VCaP (cell line): ENCODE data around the gene ZBTB47.

Experiments
- H3K27ac ChIP-seq: fragments of 450-650 bp; 2 replicates; pipeline ENCODE4 v1.5.1; 2017
- CTCF ChIP-seq: fragments of 450-650 bp; conservative IDR thresholded peaks from 2 replicates; pipeline ENCODE4 v1.5.1; 2017; ENCODE audit warnings: mild to moderate bottlenecking, moderate library complexity

ZBTB47 gene

GRCh38 chr3:42640129-42640528 is 13.4 kb upstream of the ZBTB47 start:
- no peak overlapping the region for H3K27ac ChIP-seq
- TF ChIP-seq CTCF, result no peak

- TF ChIP-seq CTCF, result no peak
Observed at GRCh38 chr3:42640771-42641370, 12.6 kb upstream of the ZBTB47 start.

GRCh38 chr3:42647821-42648459 is 5.6 kb upstream of the ZBTB47 start:
- H3K27ac ChIP-seq, result no peak overlapping the region
- no peak for TF ChIP-seq CTCF

More at GRCh38 chr3:42640771-42641370, 12.6 kb upstream of the ZBTB47 start:
- no peak overlapping the region for H3K27ac ChIP-seq

- H3K27ac ChIP-seq, result no peak overlapping the region
Observed at GRCh38 chr3:42649006-42649405, 4.5 kb upstream of the ZBTB47 start.

GRCh38 chr3:42649783-42650182 is 3.7 kb upstream of the ZBTB47 start:
- no peak for TF ChIP-seq CTCF
- H3K27ac ChIP-seq, result no peak overlapping the region

More at GRCh38 chr3:42649006-42649405, 4.5 kb upstream of the ZBTB47 start:
- TF ChIP-seq CTCF, result no peak

GRCh38 chr3:42651248-42652091 is 2.0 kb upstream of the ZBTB47 start:
- no peak for TF ChIP-seq CTCF
- peak overlapping the region; percentile 83; the same call in 1 of the 2 replicates for H3K27ac ChIP-seq

- H3K27ac ChIP-seq, result peak overlapping the region; percentile 83
Observed at GRCh38 chr3:42652251-42652610, 1.3 kb upstream of the ZBTB47 start.

More at GRCh38 chr3:42652251-42652610, 1.3 kb upstream of the ZBTB47 start:
- no peak for TF ChIP-seq CTCF
